HL-60 (cell line): ENCODE data around the gene GFI1.

Experiments
- DNase-seq, 2 experiments: peaks; one replicate each; pipeline ENCODE4 v3.0.0-alpha.2; 2010 to 2020; ENCODE audit warnings: low read depth in 1 of 2, low spot score in 1 of 2
- H3K27ac ChIP-seq: fragments of 250-450 bp; sonication (Bioruptor Pico); replicated peaks from 2 replicates; pipeline ENCODE4 v1.5.1; 2020; ENCODE audit warnings: mild to moderate bottlenecking, moderate library complexity
- H3K27me3 ChIP-seq: fragments of 250-450 bp; sonication (Bioruptor Pico); 2 replicates; pipeline ENCODE4 v1.5.1; 2021; ENCODE audit warnings: mild to moderate bottlenecking, moderate library complexity; ENCODE audit not compliant: insufficient read depth, poor library complexity, severe bottlenecking
- H3K4me3 ChIP-seq: replicated peaks from 2 replicates; pipeline ENCODE4 v1.5.1; 2011; ENCODE audit warnings: mild to moderate bottlenecking, control low read depth, low read length; ENCODE audit not compliant: insufficient read depth
- GABPA ChIP-seq: IDR thresholded peaks from 2 replicates; pipeline ENCODE4 v1.6.1; 2012; ENCODE audit warnings: low read depth
- POLR2AphosphoS5 ChIP-seq: IDR thresholded peaks from 2 replicates; pipeline ENCODE4 v1.6.1; 2012; ENCODE audit warnings: low read depth
- REST ChIP-seq: IDR thresholded peaks from 2 replicates; pipeline ENCODE4 v1.6.1; 2012; ENCODE audit warnings: low read depth; ENCODE audit not compliant: insufficient replicate concordance
- SPI1 ChIP-seq: IDR thresholded peaks from 2 replicates; pipeline ENCODE4 v1.6.1; 2012; ENCODE audit warnings: low read depth, mild to moderate bottlenecking, borderline replicate concordance
- TF ChIP-seq, protein P1 (sequence below): IDR thresholded peaks from one replicate; pipeline ENCODE4 v1.5.1; 2011; ENCODE audit warnings: low read length, control low read depth, inconsistent platforms; ENCODE audit not compliant: insufficient read depth

GFI1 gene

DNA sequence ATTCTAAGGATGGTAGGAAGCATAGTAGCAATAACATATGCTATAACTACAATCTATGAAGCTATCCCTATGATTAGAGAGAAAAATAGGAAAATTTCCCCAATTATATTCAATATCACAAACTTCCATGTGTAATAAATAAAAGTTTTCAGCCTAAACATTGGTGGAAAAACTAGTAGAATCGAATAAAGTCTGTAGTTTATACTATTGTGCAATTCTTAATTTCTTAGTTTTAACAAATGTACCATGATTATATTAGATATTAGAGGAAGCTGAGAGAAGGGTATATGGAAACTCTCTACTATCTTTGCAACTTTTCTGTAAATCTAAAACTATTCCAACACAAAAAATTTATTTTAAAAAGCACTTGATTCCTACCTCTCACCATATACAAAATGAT lies 13.8 kb upstream of the GFI1 start:
- no peak for DNase-seq
- H3K4me3 ChIP-seq: no peak overlapping the region
- no peaks in the 10 kb centered on the region for H3K27me3 ChIP-seq
- no peak overlapping the region for H3K27ac ChIP-seq
- TF ChIP-seq GABPA: no peak
- no peak for TF ChIP-seq REST
- no peak for TF ChIP-seq SPI1
- TF ChIP-seq, protein P1, sequence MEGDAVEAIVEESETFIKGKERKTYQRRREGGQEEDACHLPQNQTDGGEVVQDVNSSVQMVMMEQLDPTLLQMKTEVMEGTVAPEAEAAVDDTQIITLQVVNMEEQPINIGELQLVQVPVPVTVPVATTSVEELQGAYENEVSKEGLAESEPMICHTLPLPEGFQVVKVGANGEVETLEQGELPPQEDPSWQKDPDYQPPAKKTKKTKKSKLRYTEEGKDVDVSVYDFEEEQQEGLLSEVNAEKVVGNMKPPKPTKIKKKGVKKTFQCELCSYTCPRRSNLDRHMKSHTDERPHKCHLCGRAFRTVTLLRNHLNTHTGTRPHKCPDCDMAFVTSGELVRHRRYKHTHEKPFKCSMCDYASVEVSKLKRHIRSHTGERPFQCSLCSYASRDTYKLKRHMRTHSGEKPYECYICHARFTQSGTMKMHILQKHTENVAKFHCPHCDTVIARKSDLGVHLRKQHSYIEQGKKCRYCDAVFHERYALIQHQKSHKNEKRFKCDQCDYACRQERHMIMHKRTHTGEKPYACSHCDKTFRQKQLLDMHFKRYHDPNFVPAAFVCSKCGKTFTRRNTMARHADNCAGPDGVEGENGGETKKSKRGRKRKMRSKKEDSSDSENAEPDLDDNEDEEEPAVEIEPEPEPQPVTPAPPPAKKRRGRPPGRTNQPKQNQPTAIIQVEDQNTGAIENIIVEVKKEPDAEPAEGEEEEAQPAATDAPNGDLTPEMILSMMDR: no peak
- TF ChIP-seq POLR2AphosphoS5: no peak

- no peak for DNase-seq
- Histone ChIP-seq H3K27me3 (no peaks in the 10 kb centered on the region), H3K4me3 (no peak overlapping the region), H3K27ac (no peak overlapping the region)
- TF ChIP-seq, protein P1: no peak
- TF ChIP-seq REST: no peak
Measured at GRCh38 chr1:92495392-92496063, 8.8 kb upstream of the GFI1 start.

GRCh38 chr1:92494485-92495141 lies 7.9 kb upstream of the GFI1 start:
- Histone ChIP-seq H3K27me3 (no peaks in the 10 kb centered on the region), H3K27ac (no peak overlapping the region), H3K4me3 (no peak overlapping the region)
- no peak for TF ChIP-seq GABPA
- TF ChIP-seq REST: no peak
- TF ChIP-seq, protein P1: no peak
- TF ChIP-seq POLR2AphosphoS5: no peak
- no peak for TF ChIP-seq SPI1
- DNase-seq: no peak
